Pons (tissue), 1 donor: ENCODE data around the gene EMP1.

ENCODE experiments used
- DNase-seq: peaks from one replicate; pipeline ENCODE4 v3.0.0-alpha.2; 2016; ENCODE audit warnings: low spot score

EMP1 gene

DNA sequence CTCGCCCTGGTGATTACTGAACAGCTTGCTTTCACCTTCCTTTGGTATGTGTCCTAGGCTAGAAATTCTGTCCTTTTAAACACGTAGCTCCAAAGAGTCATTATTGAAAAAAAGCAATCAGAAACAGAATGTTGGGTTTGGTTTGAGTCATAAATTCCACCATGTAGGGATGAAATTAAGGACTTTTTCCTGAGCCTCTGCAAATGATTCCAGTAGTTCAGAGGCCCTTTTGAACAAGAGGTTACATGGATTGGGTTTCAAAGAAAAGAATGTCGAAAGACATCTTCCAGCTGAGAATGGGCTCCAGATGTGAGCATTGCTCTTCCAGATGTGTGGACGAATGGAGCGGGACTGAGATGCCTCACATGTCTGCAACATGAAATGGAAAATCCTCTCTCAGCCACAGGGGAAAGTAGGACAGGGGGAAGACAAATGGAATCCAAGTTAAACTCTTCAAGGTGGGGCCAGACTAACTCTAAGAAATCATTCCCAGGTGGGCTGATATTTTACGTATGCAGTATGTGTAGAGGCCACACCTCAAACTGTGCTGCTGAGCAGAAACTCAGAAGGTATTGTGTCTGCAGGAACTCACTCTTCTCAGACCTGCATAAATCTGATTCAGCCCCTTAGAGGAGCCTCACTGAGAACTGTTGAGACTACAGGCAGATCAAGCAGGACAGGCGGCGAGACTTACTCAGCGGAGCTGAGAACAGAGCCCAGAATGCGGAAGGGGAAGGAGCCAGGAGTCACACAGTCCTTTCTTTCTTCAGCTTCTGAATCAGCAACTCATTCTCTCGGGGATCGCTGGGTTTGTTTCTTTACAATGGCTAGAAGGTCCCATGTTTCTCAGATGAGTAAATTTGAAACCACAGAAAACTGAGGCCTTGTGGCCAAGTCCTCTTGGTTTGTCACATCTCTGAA, 23.3 kb upstream of the EMP1 start:
- DNase-seq: peak; percentile 62

GRCh38 chr12:13175499-13175898, 21.0 kb upstream of the EMP1 start:
- DNase-seq: no peak

GRCh38 chr12:13176256-13176655, 20.3 kb upstream of the EMP1 start:
- DNase-seq: no peak

DNA sequence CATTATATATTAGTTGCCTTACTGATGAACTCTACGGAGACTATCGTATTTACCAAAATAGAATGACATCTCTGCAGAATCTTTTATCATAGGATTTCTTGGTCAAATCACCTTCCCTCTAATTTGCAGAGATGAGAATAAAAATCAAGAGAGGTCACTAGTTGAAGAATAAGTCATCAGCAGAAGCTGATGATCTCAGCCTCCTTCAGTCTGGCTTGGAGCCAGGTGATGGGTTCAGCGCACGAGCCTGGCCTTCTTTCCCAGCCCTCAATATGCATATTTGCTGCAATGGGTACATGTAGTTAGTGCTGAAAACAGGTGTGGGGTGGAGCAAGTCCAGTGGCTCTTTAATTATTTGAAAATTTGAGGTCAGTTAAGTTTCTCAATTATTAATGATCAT, 19.2 kb upstream of the EMP1 start:
- no peak for DNase-seq

DNA sequence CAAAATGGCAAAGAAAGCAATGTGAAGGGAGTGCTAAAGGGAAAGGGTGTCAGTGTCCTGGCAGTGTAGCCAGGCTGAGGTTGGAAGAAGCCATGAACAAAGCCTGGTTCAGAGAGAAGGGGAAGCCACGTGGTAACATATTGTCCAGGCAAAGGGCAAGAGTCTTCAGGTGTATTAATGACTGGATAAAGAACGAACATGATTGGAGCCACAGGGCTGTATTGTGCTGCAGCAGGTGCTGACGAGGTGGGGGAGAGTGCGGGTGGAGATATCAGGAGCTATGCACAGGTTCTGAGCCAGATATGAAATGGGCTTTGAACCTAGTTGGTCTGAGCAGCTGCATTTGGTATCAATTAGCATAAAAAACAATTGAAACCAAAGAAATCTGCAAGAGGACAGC, 18.6 kb upstream of the EMP1 start:
- no peak for DNase-seq

GRCh38 chr12:13178568-13179210, 17.8 kb upstream of the EMP1 start:
- DNase-seq: no peak

- DNase-seq: no peak
Measured at GRCh38 chr12:13179211-13180074, 17.1 kb upstream of the EMP1 start.

GRCh38 chr12:13181375-13182070, 15.0 kb upstream of the EMP1 start:
- no peak for DNase-seq

GRCh38 chr12:13182881-13183280, 13.6 kb upstream of the EMP1 start:
- DNase-seq: no peak

GRCh38 chr12:13183620-13184019, 12.9 kb upstream of the EMP1 start:
- DNase-seq: no peak

DNA sequence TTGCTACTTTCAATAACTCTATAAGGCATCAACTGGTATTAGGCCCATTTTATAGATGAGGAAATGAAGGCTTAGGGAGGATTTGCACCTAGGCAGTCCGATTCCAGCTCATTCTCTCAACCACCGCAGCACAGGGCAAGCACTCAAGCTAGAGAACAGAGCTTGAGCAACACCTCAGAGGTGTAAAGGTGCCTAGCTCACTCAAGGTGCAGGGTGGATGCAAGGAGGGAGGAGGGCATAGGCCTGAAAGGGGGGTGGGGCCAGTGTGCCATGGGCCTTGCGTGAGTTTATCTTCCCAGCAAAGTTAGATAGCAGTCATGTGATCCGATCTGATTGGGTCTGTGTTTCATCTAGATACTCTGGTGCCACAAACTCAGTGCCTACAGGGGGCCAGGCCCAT, 10.2 kb upstream of the EMP1 start:
- DNase-seq: no peak

DNA sequence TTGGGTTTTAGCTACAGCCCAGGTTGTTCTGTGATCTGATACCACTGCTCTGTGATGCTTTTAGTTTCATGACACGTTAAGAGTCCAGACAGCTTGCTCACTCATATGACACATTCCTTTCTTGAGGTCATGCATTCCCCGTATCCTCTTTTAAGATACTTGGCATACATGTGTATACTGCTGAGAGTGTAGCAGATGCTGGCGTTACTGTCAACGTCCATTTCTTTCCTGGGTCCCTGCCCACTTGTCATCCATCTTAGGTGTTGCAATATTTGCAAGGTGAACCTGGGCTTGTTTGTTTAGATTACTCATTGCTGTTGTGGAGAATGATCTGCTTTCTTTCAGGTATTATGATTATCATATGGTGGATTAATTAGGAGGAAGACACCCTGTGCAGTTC, 9.1 kb upstream of the EMP1 start:
- no peak for DNase-seq

DNA sequence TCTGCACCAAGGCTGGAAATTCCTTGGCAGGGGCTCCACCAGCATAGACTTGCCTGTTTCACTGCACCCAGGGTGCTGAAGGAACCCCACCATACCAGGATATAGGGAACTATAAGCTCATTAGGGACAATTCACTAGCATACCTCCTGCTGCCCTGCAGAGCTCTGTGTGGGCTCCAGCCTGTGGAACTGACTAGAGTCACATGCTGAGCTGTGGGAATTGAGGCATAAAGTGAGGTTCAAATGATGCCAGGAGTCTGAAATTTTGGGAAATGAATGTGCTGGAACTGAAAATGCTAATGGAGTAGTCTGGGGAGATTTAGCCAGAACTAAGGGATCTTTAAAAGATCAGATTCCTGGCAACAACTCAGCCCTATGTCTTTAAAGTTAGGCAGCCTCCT, 7.3 kb upstream of the EMP1 start:
- no peak for DNase-seq

DNA sequence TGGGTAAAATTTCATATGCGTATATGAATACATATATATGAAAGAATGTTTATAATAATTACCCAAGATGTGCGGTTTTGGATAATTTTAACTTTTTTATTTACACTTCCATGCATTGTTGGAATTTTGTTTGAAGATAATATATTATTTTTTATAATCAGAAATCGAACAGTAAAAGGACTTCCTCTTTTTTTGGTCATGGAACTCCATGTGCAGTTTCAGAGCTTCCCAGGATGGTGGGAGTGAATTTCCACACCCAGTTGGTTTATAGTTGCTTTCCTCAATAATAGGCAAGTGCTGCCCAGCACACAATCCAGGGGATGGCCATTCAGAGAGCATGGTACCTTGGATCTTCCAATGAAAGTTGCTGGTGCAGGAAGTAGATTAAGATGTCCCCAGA, 6.3 kb upstream of the EMP1 start:
- DNase-seq: no peak

- no peak for DNase-seq
Measured at GRCh38 chr12:13192719-13193118, 3.8 kb upstream of the EMP1 start.

- DNase-seq: no peak
Measured at GRCh38 chr12:13193505-13194231, 2.9 kb upstream of the EMP1 start.

DNA sequence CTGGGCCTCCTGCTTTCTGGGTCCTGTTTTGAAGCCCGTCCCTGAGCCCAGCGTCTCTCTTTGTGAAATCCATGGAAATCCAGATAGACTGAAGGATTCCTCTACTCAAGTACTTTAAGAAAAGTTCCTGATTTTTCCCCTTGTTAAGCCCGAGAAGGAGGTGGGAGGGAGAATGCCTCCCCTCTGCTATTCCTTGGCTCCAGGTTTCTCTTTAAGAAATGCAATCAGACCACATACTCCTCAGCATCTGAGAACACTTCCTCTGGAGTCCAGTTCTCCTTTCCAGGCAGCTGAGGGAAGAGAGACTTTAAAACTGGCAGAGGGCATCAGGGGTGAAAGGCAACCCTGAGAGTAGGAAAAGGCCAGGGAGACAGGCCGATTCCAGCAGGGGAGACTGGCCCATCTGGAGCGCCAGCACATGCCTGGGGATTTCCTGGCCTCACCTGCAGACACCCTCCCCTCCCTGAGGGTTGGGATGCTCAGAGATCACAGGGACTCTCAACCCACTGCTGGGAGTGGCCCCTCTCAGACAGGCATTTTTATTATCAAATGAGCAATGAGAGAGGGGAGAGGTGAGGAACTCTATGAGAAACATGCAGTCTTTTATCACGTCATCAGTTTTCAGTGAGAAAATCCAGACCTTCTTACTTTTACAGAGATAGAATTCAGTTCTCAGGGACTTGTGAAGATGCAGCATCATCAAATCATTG, 2.0 kb upstream of the EMP1 start:
- no peak for DNase-seq

GRCh38 chr12:13195250-13195649, 1.3 kb upstream of the EMP1 start:
- DNase-seq: no peak

GRCh38 chr12:13195785-13196129, 769 bp upstream of the EMP1 start:
- no peak for DNase-seq

DNA sequence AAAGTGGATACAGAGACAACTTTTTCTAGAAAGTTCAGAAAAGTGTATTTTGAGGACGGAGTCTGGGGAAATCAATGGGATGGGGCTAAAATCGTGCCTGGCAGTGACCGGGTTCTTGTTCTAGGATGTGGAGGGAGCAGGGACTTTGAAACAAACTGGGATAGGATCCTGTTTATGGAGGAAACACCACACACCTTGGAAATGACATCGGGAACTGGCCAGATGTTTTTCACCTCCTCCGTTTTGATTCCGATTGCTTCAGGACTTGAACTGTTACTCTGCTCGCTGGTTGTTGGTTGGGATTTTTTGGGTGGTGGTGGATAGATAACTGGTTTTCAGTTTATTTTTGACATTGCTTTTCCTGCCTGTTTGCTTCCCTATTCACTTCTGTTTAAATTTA, 506 bp downstream of the EMP1 start:
- no peak for DNase-seq
